ENCODE results near the gene TTLL11.

DNA sequence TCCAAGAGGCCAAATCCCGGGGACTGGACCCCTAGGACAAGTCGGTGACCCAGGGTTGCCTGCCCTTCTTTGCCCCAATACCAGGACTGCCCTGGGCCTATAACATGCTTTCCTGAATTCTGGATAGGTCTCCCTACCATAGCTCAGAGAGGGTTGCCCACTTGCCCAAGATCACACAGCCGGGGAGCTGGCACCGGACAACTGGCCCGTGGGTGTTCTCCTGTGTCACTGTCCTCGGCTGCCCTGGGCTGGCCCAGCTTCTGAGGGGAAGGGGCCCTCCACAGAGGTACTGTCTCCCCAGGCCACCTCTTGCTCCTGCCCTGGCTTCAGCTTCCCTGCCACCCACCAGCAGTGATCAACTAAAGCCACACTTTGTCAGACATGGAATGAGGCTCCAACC lies 28.8 kb upstream of the TTLL11 start:
- TF ChIP-seq, protein P1, sequence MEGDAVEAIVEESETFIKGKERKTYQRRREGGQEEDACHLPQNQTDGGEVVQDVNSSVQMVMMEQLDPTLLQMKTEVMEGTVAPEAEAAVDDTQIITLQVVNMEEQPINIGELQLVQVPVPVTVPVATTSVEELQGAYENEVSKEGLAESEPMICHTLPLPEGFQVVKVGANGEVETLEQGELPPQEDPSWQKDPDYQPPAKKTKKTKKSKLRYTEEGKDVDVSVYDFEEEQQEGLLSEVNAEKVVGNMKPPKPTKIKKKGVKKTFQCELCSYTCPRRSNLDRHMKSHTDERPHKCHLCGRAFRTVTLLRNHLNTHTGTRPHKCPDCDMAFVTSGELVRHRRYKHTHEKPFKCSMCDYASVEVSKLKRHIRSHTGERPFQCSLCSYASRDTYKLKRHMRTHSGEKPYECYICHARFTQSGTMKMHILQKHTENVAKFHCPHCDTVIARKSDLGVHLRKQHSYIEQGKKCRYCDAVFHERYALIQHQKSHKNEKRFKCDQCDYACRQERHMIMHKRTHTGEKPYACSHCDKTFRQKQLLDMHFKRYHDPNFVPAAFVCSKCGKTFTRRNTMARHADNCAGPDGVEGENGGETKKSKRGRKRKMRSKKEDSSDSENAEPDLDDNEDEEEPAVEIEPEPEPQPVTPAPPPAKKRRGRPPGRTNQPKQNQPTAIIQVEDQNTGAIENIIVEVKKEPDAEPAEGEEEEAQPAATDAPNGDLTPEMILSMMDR (conservative IDR thresholded peaks at IDR 0.05; ENCODE audit: low read length), result no peak
- no peak for TF ChIP-seq EZH2phosphoT487 (IDR thresholded peaks at IDR 0.05; ENCODE audit: borderline replicate concordance, low read depth, low read length)
